SK-N-SH treated with all-trans-retinoic acid at 6 μM for 48 hours (cell line): ENCODE results near the gene POLQ.

Source experiments
- ATAC-seq: fragments of 200-7000 bp; cut with Tn5 transposase; 3 replicates; pipeline ENCODE4 v1.9.1; 2020; ENCODE audit warnings: mild to moderate bottlenecking, moderate library complexity
- ARNTL ChIP-seq: fragments of 450-650 bp; formaldehyde crosslinking; IDR thresholded peaks from 2 replicates; pipeline ENCODE4 v1.5.0; 2020; ENCODE audit warnings: low read depth, mild to moderate bottlenecking, moderate library complexity, borderline replicate concordance
- BACH2 ChIP-seq: fragments of 250-450 bp; sonication (Bioruptor Pico); IDR thresholded peaks from 2 replicates; pipeline ENCODE4 v1.9.0; 2021; ENCODE audit warnings: mild to moderate bottlenecking, borderline replicate concordance
- CSDC2 ChIP-seq: fragments of 250-450 bp; sonication (Bioruptor Pico); IDR thresholded peaks from 2 replicates; pipeline ENCODE4 v1.5.0; 2020; ENCODE audit warnings: mild to moderate bottlenecking, moderate library complexity
- CSRNP3 ChIP-seq: fragments of 250-450 bp; sonication (Bioruptor Pico); IDR thresholded peaks from 2 replicates; pipeline ENCODE4 v1.5.1; 2021; ENCODE audit warnings: mild to moderate bottlenecking, moderate library complexity
- GLIS3 ChIP-seq: fragments of 250-450 bp; sonication (Bioruptor Pico); IDR thresholded peaks from 2 replicates; pipeline ENCODE4 v1.5.0; 2020; ENCODE audit warnings: mild to moderate bottlenecking, moderate library complexity
- ISL1 ChIP-seq: fragments of 250-450 bp; sonication (Bioruptor Pico); IDR thresholded peaks from 2 replicates; pipeline ENCODE4 v2.1.2; 2022; ENCODE audit warnings: mild to moderate bottlenecking, moderate library complexity
- OSR1 ChIP-seq: fragments of 250-450 bp; sonication (Bioruptor Pico); IDR thresholded peaks from 2 replicates; pipeline ENCODE4 v1.8.0; 2022; ENCODE audit warnings: moderate library complexity, mild to moderate bottlenecking, inconsistent platforms
- POU6F1 ChIP-seq: fragments of 250-450 bp; sonication (Bioruptor Pico); IDR thresholded peaks from 2 replicates; pipeline ENCODE4 v1.8.0; 2021; ENCODE audit warnings: low read depth, mild to moderate bottlenecking, moderate library complexity, borderline replicate concordance
- PPARA ChIP-seq: fragments of 250-450 bp; sonication (Bioruptor Pico); IDR thresholded peaks from 2 replicates; pipeline ENCODE4 v1.5.0; 2020; ENCODE audit warnings: mild to moderate bottlenecking, borderline replicate concordance
- RARB ChIP-seq: fragments of 250-450 bp; sonication (Bioruptor Pico); IDR thresholded peaks from 2 replicates; pipeline ENCODE4 v1.8.0; 2021; ENCODE audit warnings: mild to moderate bottlenecking, moderate library complexity
- SNAI2 ChIP-seq: fragments of 250-450 bp; sonication (Bioruptor Pico); IDR thresholded peaks from 2 replicates; pipeline ENCODE4 v1.5.0; 2020; ENCODE audit warnings: mild to moderate bottlenecking, moderate library complexity
- TCF4 ChIP-seq: fragments of 250-450 bp; sonication (Bioruptor Pico); IDR thresholded peaks from 2 replicates; pipeline ENCODE4 v1.8.0; 2021; ENCODE audit warnings: mild to moderate bottlenecking, moderate library complexity, borderline replicate concordance
- TSHZ2 ChIP-seq: fragments of 250-450 bp; sonication (Bioruptor Pico); IDR thresholded peaks from 2 replicates; pipeline ENCODE4 v1.5.0; 2020; ENCODE audit warnings: mild to moderate bottlenecking, moderate library complexity
- ZC3H10 ChIP-seq: fragments of 250-450 bp; sonication (Bioruptor Pico); IDR thresholded peaks from 2 replicates; pipeline ENCODE4 v1.5.1; 2021; ENCODE audit warnings: mild to moderate bottlenecking, moderate library complexity
- ZFP3 ChIP-seq: fragments of 250-450 bp; sonication (Bioruptor Pico); IDR thresholded peaks from 2 replicates; pipeline ENCODE4 v1.5.0; 2020; ENCODE audit warnings: mild to moderate bottlenecking, moderate library complexity
- ZNF565 ChIP-seq: fragments of 450-650 bp; formaldehyde crosslinking; conservative IDR thresholded peaks from 2 replicates; pipeline ENCODE4 v1.5.0; 2020; ENCODE audit warnings: low read depth, mild to moderate bottlenecking, moderate library complexity
- ZNF70 ChIP-seq: fragments of 450-650 bp; formaldehyde crosslinking; IDR thresholded peaks from 2 replicates; pipeline ENCODE4 v1.5.0; 2020; ENCODE audit warnings: mild to moderate bottlenecking, moderate library complexity
- ZNF8 ChIP-seq: fragments of 450-650 bp; formaldehyde crosslinking; IDR thresholded peaks from 2 replicates; pipeline ENCODE4 v1.5.0; 2020; ENCODE audit warnings: mild to moderate bottlenecking, moderate library complexity
- TF ChIP-seq, protein P1 (sequence below): fragments of 250-450 bp; sonication (Bioruptor Pico); IDR thresholded peaks from 2 replicates; pipeline ENCODE4 v1.8.0; 2020; ENCODE audit warnings: mild to moderate bottlenecking, moderate library complexity, borderline replicate concordance

POLQ gene

DNA sequence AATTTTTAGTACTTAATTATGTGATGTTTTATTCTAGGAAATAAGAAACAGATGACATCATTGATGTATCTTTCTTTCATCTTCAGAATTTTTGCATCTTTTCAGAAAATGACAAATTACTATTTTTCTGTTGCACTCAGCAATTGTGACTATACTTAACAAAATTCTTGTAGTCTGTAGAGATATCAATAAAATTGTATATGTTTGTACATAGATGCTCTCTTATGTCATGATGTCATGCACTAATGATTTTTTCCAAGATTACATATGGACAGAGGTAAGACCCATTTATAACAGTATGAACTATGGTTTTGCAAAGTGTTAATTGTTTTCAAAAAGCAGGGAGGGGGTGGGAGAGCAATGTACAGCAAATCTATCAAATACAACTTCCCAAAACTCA, 121.2 kb downstream of the POLQ start:
- ATAC-seq, result no peak
- no peak for TF ChIP-seq POU6F1 (CRISPR knock-in tag)

DNA sequence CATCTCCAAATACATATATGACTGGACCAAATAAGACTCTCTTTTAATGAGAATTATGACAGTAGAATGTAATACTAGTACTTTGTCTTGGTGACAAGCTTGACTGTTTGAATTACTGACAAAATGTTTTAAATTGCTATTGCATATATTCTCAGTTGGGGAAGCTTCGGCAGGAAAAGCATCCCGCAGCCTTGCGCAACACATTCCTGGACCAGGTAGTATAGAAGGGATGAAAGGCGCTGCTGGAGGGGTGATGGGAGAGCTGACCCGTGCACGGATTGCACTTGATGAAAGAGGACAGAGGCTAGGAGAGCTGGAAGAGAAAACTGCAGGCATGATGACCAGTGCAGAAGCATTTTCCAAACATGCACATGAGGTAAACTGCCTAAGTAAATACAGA, 127.6 kb downstream of the POLQ start:
- no peak for ATAC-seq
- TF ChIP-seq SNAI2 (CRISPR knock-in tag) (no peak), ZC3H10 (CRISPR knock-in tag) (no peak), ZNF8 (no peak), CSDC2 (CRISPR knock-in tag) (no peak), RARB (CRISPR knock-in tag) (no peak), ISL1 (no peak), BACH2 (CRISPR knock-in tag) (no peak), TSHZ2 (CRISPR knock-in tag) (no peak)
- TF ChIP-seq, all 23 proteins: peak for 0

- ATAC-seq, result no peak
- TF ChIP-seq GLIS3 (no peak), ZC3H10 (CRISPR knock-in tag) (no peak), TSHZ2 (CRISPR knock-in tag) (no peak), ZFP3 (CRISPR knock-in tag) (no peak), TCF4 (CRISPR knock-in tag) (no peak), OSR1 (CRISPR knock-in tag) (no peak), CSRNP3 (CRISPR knock-in tag) (no peak), PPARA (CRISPR knock-in tag) (no peak)
- TF ChIP-seq, protein P1, sequence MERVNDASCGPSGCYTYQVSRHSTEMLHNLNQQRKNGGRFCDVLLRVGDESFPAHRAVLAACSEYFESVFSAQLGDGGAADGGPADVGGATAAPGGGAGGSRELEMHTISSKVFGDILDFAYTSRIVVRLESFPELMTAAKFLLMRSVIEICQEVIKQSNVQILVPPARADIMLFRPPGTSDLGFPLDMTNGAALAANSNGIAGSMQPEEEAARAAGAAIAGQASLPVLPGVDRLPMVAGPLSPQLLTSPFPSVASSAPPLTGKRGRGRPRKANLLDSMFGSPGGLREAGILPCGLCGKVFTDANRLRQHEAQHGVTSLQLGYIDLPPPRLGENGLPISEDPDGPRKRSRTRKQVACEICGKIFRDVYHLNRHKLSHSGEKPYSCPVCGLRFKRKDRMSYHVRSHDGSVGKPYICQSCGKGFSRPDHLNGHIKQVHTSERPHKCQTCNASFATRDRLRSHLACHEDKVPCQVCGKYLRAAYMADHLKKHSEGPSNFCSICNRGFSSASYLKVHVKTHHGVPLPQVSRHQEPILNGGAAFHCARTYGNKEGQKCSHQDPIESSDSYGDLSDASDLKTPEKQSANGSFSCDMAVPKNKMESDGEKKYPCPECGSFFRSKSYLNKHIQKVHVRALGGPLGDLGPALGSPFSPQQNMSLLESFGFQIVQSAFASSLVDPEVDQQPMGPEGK (CRISPR knock-in tag), result no peak
Measured at GRCh38 chr3:121414924-121415323, 130.9 kb downstream of the POLQ start.

DNA sequence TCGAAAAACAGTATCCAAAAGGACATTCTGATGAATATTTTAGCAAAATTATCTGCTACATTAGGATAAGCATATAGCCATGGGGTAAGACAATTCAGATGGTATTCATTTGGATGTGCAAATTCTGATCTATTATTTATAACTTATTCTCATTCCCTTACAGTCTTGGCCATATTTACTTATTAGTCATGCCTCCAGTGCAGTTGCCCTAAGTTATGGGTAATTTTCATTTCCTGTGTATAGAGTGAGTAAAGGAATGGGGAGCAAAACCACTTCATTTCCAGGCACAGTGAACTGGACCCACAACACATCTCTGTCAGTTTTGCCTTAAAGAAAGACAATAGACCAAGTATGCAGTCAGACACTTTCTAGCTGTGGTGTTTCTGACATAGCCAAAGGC, 134.3 kb downstream of the POLQ start:
- ATAC-seq, result no peak
- TF ChIP-seq ZNF565 (no peak), ARNTL (CRISPR knock-in tag) (no peak), ZNF70 (CRISPR knock-in tag) (no peak)
